GM19324 (cell line): ENCODE data around the gene EGFR.
"Not testable (repeated sequence)": the region's sequence is repeated elsewhere in the genome, so short reads cannot be mapped to it uniquely, and the experiment has no call there.

Experiments
- ATAC-seq: cut with Tn5 transposase; IDR thresholded peaks from one replicate; pipeline ENCODE4 v1.9.1; 2021; ENCODE audit warnings: mild to moderate bottlenecking, moderate library complexity; ENCODE audit not compliant: unreplicated experiment, low FRiP score

Gene EGFR

GRCh38 chr7:55033236-55033846 lies 14.5 kb downstream of the EGFR start:
- no peak for ATAC-seq

GRCh38 chr7:55034776-55035175 lies 16.0 kb downstream of the EGFR start:
- no peak for ATAC-seq

- not testable (repeated sequence) for ATAC-seq
Measured at GRCh38 chr7:55035410-55035809, 16.6 kb downstream of the EGFR start.

- no peak for ATAC-seq
Measured at GRCh38 chr7:55036950-55037736, 18.3 kb downstream of the EGFR start.

- no peak for ATAC-seq
Measured at GRCh38 chr7:55043691-55044370, 25.0 kb downstream of the EGFR start.

- no peak for ATAC-seq
Measured at GRCh38 chr7:55044371-55044717, 25.5 kb downstream of the EGFR start.

- ATAC-seq: no peak
Measured at GRCh38 chr7:55044791-55045190, 26.0 kb downstream of the EGFR start.

- ATAC-seq: no peak
Measured at GRCh38 chr7:55046582-55047342, 27.9 kb downstream of the EGFR start.

- ATAC-seq: no peak
Measured at GRCh38 chr7:55048221-55048859, 29.5 kb downstream of the EGFR start.

- no peak for ATAC-seq
Measured at GRCh38 chr7:55050281-55050680, 31.5 kb downstream of the EGFR start.

GRCh38 chr7:55052081-55052480 lies 33.3 kb downstream of the EGFR start:
- ATAC-seq: no peak

GRCh38 chr7:55052741-55053427 lies 34.1 kb downstream of the EGFR start:
- no peak for ATAC-seq

GRCh38 chr7:55053651-55054571 lies 35.1 kb downstream of the EGFR start:
- no peak for ATAC-seq

- ATAC-seq: no peak
Measured at GRCh38 chr7:55054758-55055157, 35.9 kb downstream of the EGFR start.

GRCh38 chr7:55055479-55055878 lies 36.7 kb downstream of the EGFR start:
- ATAC-seq: no peak

GRCh38 chr7:55056068-55056467 lies 37.3 kb downstream of the EGFR start:
- ATAC-seq: no peak

GRCh38 chr7:55056577-55057480 lies 38.0 kb downstream of the EGFR start:
- ATAC-seq: no peak

- no peak for ATAC-seq
Measured at GRCh38 chr7:55058314-55058713, 39.5 kb downstream of the EGFR start.
